Measurements from ENCODE around the gene RAB10.
"Not testable (repeated sequence)": the region's sequence is repeated elsewhere in the genome, so short reads cannot be mapped to it uniquely, and the experiment has no call there.

RAB10 gene

GRCh38 chr2:26010943-26011342 is 22.9 kb upstream of the RAB10 start:
- Histone ChIP-seq H3K36me3 (replicated peaks) (no peaks in the 10 kb centered on the region), H3K27ac (no peak overlapping the region), H3K27me3 (replicated peaks) (no peaks in the 10 kb centered on the region), H3K4me3 (ENCODE audit: low read depth, low read length) (no peak overlapping the region)
- in situ Hi-C loops (cut with HindIII; ENCODE audit: low pct_ligation_motif_present, low sequenced_read_pairs): no loop called here
- no peak for DNase-seq
- no peak for TF ChIP-seq CTCF (IDR thresholded peaks at IDR 0.05; ENCODE audit: low read depth, low read length, missing control alignments)

- no peaks in the 10 kb centered on the region for H3K27me3 ChIP-seq (replicated peaks)
- no peak overlapping the region for H3K4me3 ChIP-seq (ENCODE audit: low read depth, low read length)
- no peak for TF ChIP-seq CTCF (IDR thresholded peaks at IDR 0.05; ENCODE audit: low read depth, low read length, missing control alignments)
- in situ Hi-C loops (cut with HindIII; ENCODE audit: low pct_ligation_motif_present, low sequenced_read_pairs): no loop called here
- no peaks in the 10 kb centered on the region for H3K36me3 ChIP-seq (replicated peaks)
- no peak for DNase-seq
- no peak overlapping the region for H3K27ac ChIP-seq
Measured at GRCh38 chr2:26011609-26011989, 22.3 kb upstream of the RAB10 start.

GRCh38 chr2:26011990-26012856 is 21.7 kb upstream of the RAB10 start:
- Histone ChIP-seq H3K27ac (no peak overlapping the region), H3K27me3 (replicated peaks) (no peaks in the 10 kb centered on the region), H3K36me3 (replicated peaks) (no peaks in the 10 kb centered on the region), H3K4me3 (ENCODE audit: low read depth, low read length) (no peak overlapping the region)
- in situ Hi-C loops (cut with HindIII; ENCODE audit: low pct_ligation_motif_present, low sequenced_read_pairs): no loop called here
- DNase-seq: no peak
- TF ChIP-seq CTCF (IDR thresholded peaks at IDR 0.05; ENCODE audit: low read depth, low read length, missing control alignments): no peak

GRCh38 chr2:26013668-26014067 is 20.2 kb upstream of the RAB10 start:
- in situ Hi-C loops (cut with HindIII; ENCODE audit: low pct_ligation_motif_present, low sequenced_read_pairs): no loop called here
- DNase-seq: no peak
- no peaks in the 10 kb centered on the region for H3K36me3 ChIP-seq (replicated peaks)

GRCh38 chr2:26016012-26016705 is 17.7 kb upstream of the RAB10 start:
- Histone ChIP-seq H3K4me3 (ENCODE audit: low read depth, low read length) (no peak overlapping the region), H3K36me3 (replicated peaks) (no peaks in the 10 kb centered on the region), H3K27me3 (replicated peaks) (no peaks in the 10 kb centered on the region), H3K27ac (no peak overlapping the region)
- DNase-seq: no peak
- in situ Hi-C loops (cut with HindIII; ENCODE audit: low pct_ligation_motif_present, low sequenced_read_pairs): no loop called here
- TF ChIP-seq CTCF (IDR thresholded peaks at IDR 0.05; ENCODE audit: low read depth, low read length, missing control alignments): no peak

More at GRCh38 chr2:26013668-26014067, 20.2 kb upstream of the RAB10 start:
- H3K27me3 ChIP-seq (replicated peaks): no peaks in the 10 kb centered on the region
- no peak overlapping the region for H3K27ac ChIP-seq
- no peak overlapping the region for H3K4me3 ChIP-seq (ENCODE audit: low read depth, low read length)
- TF ChIP-seq CTCF (IDR thresholded peaks at IDR 0.05; ENCODE audit: low read depth, low read length, missing control alignments): no peak

GRCh38 chr2:26016706-26017045 is 17.2 kb upstream of the RAB10 start:
- H3K27ac ChIP-seq; H3K36me3 ChIP-seq (replicated peaks); H3K27me3 ChIP-seq (replicated peaks); DNase-seq; H3K4me3 ChIP-seq (ENCODE audit: low read depth, low read length); in situ Hi-C loops (cut with HindIII; ENCODE audit: low pct_ligation_motif_present, low sequenced_read_pairs): not testable (repeated sequence)
